K562 (cell line): ENCODE data around the gene TNNT1. TPM values are rescaled to one million over a fixed set of nuclear protein-coding genes. Genes with fewer than 3 reads are reported as not detected.
A peak's percentile ranks its signal among the peaks of the same experiment; 100 is the strongest.

Source experiments
- ARID2 ChIP-seq: fragments of 450-650 bp; IDR thresholded peaks from 2 replicates; pipeline ENCODE4 v1.6.1; 2017; ENCODE audit warnings: antibody characterized with exemption, mild to moderate bottlenecking
- ATF7 ChIP-seq: fragments of 450-650 bp; IDR thresholded peaks from 2 replicates; pipeline ENCODE4 v1.7.1; 2014; ENCODE audit warnings: mild to moderate bottlenecking, moderate library complexity
- CBX1 ChIP-seq: sonication (generic); IDR thresholded peaks from 2 replicates; pipeline ENCODE4 v1.6.1; 2016; ENCODE audit warnings: antibody characterized with exemption, low read depth, mild to moderate bottlenecking
- ETV1 ChIP-seq: fragments of 450-650 bp; conservative IDR thresholded peaks from 2 replicates; pipeline ENCODE4 v1.6.1; 2016; ENCODE audit warnings: missing genetic modification characterization, control low read depth, low read depth, missing compliant biosample characterization
- HNRNPLL ChIP-seq: fragments of 200-400 bp; formaldehyde crosslinking; IDR thresholded peaks from 2 replicates; pipeline ENCODE4 v1.6.1; 2017; ENCODE audit warnings: low read length, low read depth, mild to moderate bottlenecking; ENCODE audit not compliant: poor library complexity, severe bottlenecking
- L3MBTL2 ChIP-seq: fragments of 450-650 bp; IDR thresholded peaks from 2 replicates; pipeline ENCODE4 v1.6.1; 2016; ENCODE audit warnings: mild to moderate bottlenecking, moderate library complexity
- MCM5 ChIP-seq: fragments of 450-650 bp; IDR thresholded peaks from 2 replicates; pipeline ENCODE4 v1.6.1; 2016; ENCODE audit warnings: low read depth
- MYC ChIP-seq, 2 experiments: fragments of 250-450 bp in 1 of 2; sonication (Bioruptor Pico) in 1 of 2; IDR thresholded peaks; 2 replicates each; pipeline versions ENCODE4 v1.5.1 to v1.6.1; 2012 to 2021; ENCODE audit warnings: low read depth in 2 of 2, borderline replicate concordance in 1 of 2, improper control_type of control experiment in 1 of 2, low read length in 1 of 2, mild to moderate bottlenecking in 1 of 2, moderate library complexity in 1 of 2
- NR1H2 ChIP-seq: sonication (generic); formaldehyde crosslinking; IDR thresholded peaks from 2 replicates; pipeline ENCODE4 v1.4.0; 2020; ENCODE audit warnings: mild to moderate bottlenecking, missing genetic modification reagents
- PHF21A ChIP-seq: fragments of 450-650 bp; IDR thresholded peaks from 2 replicates; pipeline ENCODE4 v1.6.1; 2017; ENCODE audit warnings: low read depth, borderline replicate concordance
- SNIP1 ChIP-seq: fragments of 450-650 bp; IDR thresholded peaks from 2 replicates; pipeline ENCODE4 v1.7.1; 2017; ENCODE audit warnings: low read depth, mild to moderate bottlenecking
- WHSC1 ChIP-seq: IDR thresholded peaks from one replicate; pipeline ENCODE4 v1.6.1; 2012; ENCODE audit warnings: low read length, control low read depth, inconsistent platforms
- ZFX ChIP-seq: sonication (generic); formaldehyde crosslinking; IDR thresholded peaks from 2 replicates; pipeline ENCODE4 v1.8.0; 2022; ENCODE audit warnings: mild to moderate bottlenecking, missing genetic modification reagents, moderate library complexity
- polyA plus RNA-seq, 8 experiments: library from polyadenylated mRNA; depleted of rRNA in 4 of 8; stranded (reverse) in 5 of 8; unstranded in 3 of 8; fragments of >200 nt; fragmentation: Nextera tagmentation in 2 of 8; fragmentation: Illumina TruSeq in 1 of 8; extraction: Ambion mirVana in 2 of 8; extraction: Trizol in 1 of 8; gene quantifications; 2 replicates each; pipeline versions ENCODE4 v1.2.1 to v1.2.3, GENCODE V29; 2011 to 2014; ENCODE audit warnings: inconsistent platforms in 1 of 8, missing spikeins in 1 of 8
- total RNA-seq, 7 experiments: library from RNA; depleted of rRNA in 6 of 7; stranded (reverse); fragments of >200 nt in 6 of 7; fragmentation: Illumina TruSeq in 2 of 7; extraction: Trizol in 2 of 7; gene quantifications; 2 replicates each; pipeline versions ENCODE4 v1.2.1 to v1.2.3, GENCODE V29; 2011 to 2021; ENCODE audit warnings: low replicate concordance in 1 of 7
- TF ChIP-seq, protein P1 (sequence below): sonication (generic); formaldehyde crosslinking; IDR thresholded peaks from 2 replicates; pipeline ENCODE4 v1.8.1; 2023; ENCODE audit warnings: mild to moderate bottlenecking, missing genetic modification reagents
- TF ChIP-seq, protein P2 (sequence below): sonication (generic); formaldehyde crosslinking; IDR thresholded peaks from 2 replicates; pipeline ENCODE4 v1.9.0; 2022; ENCODE audit warnings: mild to moderate bottlenecking, missing genetic modification reagents
- TF ChIP-seq, protein P3 (sequence below), 2 experiments: fragments of 450-650 bp in 1 of 2; sonication (generic) in 1 of 2; formaldehyde crosslinking in 1 of 2; IDR thresholded peaks; 2 replicates each; pipeline versions ENCODE4 v1.7.1 to v1.9.0; 2016 to 2022; ENCODE audit warnings: inconsistent platforms in 1 of 2, mild to moderate bottlenecking in 1 of 2, missing genetic modification reagents in 1 of 2

The TNNT1 gene
- total and polyA plus RNA-seq, 9 of the 15 experiments (the other 6 are each of a cell fraction or from before 2014, with no cell fraction given): 31.8 to 390 (median 227) TPM

DNA sequence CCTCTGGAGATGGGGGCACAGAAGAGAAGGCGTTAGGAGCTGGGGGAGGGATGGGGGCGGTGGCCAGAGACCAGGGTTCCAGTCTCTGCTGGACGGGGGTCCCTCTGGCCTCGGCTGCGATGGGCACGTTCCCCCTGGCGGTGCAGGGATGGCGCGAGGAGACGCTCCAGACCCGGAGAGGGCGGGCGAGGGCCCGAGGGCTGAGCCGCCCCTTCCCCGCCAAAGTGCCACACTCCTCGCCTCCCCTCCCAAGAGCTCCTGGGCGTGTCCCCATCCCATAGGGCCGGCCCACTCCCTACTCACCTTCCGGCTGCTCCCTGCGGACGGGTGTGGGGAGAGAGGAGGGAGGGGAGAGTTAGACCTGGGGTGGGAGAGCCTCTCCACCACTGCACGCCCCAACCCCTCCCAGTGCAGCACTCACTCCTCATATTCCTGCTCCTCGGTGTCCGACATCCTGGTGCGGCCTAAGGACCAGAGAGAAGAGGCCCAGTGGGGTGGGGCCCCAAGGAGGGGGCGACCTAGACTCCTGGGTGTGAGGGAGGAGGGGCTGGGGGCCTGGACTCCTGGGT is 2.2 kb downstream of the TNNT1 start (continued):
- TF ChIP-seq, protein P1, sequence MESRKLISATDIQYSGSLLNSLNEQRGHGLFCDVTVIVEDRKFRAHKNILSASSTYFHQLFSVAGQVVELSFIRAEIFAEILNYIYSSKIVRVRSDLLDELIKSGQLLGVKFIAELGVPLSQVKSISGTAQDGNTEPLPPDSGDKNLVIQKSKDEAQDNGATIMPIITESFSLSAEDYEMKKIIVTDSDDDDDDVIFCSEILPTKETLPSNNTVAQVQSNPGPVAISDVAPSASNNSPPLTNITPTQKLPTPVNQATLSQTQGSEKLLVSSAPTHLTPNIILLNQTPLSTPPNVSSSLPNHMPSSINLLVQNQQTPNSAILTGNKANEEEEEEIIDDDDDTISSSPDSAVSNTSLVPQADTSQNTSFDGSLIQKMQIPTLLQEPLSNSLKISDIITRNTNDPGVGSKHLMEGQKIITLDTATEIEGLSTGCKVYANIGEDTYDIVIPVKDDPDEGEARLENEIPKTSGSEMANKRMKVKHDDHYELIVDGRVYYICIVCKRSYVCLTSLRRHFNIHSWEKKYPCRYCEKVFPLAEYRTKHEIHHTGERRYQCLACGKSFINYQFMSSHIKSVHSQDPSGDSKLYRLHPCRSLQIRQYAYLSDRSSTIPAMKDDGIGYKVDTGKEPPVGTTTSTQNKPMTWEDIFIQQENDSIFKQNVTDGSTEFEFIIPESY (CRISPR knock-in tag): no peak
- TF ChIP-seq PHF21A: 0 out of 2 replicates have a peak, but pooled peaks have one; percentile 10
- no peak for TF ChIP-seq MCM5
- TF ChIP-seq, protein P2, sequence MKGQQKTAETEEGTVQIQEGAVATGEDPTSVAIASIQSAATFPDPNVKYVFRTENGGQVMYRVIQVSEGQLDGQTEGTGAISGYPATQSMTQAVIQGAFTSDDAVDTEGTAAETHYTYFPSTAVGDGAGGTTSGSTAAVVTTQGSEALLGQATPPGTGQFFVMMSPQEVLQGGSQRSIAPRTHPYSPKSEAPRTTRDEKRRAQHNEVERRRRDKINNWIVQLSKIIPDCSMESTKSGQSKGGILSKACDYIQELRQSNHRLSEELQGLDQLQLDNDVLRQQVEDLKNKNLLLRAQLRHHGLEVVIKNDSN: no peak
- peak; percentile 58 for TF ChIP-seq L3MBTL2
- TF ChIP-seq, protein P3, sequence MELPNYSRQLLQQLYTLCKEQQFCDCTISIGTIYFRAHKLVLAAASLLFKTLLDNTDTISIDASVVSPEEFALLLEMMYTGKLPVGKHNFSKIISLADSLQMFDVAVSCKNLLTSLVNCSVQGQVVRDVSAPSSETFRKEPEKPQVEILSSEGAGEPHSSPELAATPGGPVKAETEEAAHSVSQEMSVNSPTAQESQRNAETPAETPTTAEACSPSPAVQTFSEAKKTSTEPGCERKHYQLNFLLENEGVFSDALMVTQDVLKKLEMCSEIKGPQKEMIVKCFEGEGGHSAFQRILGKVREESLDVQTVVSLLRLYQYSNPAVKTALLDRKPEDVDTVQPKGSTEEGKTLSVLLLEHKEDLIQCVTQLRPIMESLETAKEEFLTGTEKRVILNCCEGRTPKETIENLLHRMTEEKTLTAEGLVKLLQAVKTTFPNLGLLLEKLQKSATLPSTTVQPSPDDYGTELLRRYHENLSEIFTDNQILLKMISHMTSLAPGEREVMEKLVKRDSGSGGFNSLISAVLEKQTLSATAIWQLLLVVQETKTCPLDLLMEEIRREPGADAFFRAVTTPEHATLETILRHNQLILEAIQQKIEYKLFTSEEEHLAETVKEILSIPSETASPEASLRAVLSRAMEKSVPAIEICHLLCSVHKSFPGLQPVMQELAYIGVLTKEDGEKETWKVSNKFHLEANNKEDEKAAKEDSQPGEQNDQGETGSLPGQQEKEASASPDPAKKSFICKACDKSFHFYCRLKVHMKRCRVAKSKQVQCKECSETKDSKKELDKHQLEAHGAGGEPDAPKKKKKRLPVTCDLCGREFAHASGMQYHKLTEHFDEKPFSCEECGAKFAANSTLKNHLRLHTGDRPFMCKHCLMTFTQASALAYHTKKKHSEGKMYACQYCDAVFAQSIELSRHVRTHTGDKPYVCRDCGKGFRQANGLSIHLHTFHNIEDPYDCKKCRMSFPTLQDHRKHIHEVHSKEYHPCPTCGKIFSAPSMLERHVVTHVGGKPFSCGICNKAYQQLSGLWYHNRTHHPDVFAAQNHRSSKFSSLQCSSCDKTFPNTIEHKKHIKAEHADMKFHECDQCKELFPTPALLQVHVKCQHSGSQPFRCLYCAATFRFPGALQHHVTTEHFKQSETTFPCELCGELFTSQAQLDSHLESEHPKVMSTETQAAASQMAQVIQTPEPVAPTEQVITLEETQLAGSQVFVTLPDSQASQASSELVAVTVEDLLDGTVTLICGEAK (IDR thresholded peaks at IDR 0.05): peak; percentile 44; the same call in 1 of the 2 replicates
- TF ChIP-seq, protein P3 (CRISPR knock-in tag; IDR thresholded peaks at IDR 0.05): no peak
- no peak for TF ChIP-seq WHSC1
- no peak for TF ChIP-seq SNIP1
- no peak for TF ChIP-seq CBX1
- TF ChIP-seq MYC (IDR thresholded peaks at IDR 0.05; ENCODE audit: low read depth, low read length): 0 out of 2 replicates have a peak, but pooled peaks have one; percentile 41
- no peak; the same call in 1 of the 2 replicates for TF ChIP-seq MYC (CRISPR knock-in tag; IDR thresholded peaks at IDR 0.05; ENCODE audit: borderline replicate concordance, low read depth)
- peak; percentile 34 for TF ChIP-seq HNRNPLL
- TF ChIP-seq NR1H2: no peak
- peak; percentile 52 for TF ChIP-seq ATF7
- no peak for TF ChIP-seq ARID2
- TF ChIP-seq ETV1: peak; percentile 55
- peak; percentile 46; the same call in 1 of the 2 replicates for TF ChIP-seq ZFX (CRISPR knock-in tag)
